HG03064 (cell line): ENCODE measurements around the gene ITPR2.

Experiments used
- ATAC-seq: cut with Tn5 transposase; IDR thresholded peaks from one replicate; pipeline ENCODE4 v1.9.1; 2021; ENCODE audit warnings: low read depth; ENCODE audit not compliant: unreplicated experiment

Gene ITPR2

DNA sequence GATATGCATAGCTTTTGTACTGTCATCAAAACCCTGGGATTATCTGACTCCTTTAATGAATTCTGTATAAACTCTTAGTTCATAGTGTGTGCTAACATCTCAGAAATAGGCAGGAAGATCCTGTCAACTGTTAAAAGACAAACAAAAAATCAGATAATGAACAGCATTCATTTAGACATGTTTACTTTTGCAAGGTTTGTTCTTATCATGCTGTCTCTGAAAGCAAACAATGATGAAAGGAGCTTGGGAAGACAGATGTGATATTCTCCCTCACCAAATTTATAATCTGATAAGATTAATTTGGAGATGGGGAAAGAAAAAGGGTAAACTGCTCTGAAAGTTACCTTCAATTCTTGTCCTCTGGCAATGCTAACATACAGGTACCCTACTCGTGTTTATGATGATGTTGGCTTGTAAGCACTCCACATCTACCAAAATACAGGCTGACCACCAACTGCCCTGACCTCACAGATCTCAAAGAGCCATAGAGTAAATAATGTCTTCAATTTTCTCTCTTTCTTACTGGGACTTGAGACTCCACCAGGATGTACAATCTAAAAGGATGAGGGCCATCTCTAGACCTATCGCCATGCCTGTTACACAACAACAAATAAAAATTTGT, 403.8 kb downstream of the ITPR2 start:
- no peak for ATAC-seq

DNA sequence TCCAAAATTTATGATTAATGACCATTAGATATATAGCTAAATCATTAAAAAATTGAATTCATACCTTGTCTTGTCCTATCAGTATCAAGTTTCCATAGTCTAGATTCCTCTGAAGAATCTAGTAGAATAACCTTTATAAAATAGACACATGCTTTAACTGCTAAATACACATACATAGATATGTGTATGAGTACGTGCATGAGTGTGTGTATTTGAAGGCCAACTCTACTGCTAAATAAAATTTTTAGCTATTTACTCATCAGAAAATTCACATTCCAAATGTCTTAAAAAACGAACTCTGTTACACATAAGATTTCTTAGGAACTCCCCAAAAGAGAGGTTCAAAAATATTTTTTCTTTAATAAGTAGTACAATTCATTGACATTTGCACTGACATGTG, 404.6 kb downstream of the ITPR2 start:
- ATAC-seq = no peak

DNA sequence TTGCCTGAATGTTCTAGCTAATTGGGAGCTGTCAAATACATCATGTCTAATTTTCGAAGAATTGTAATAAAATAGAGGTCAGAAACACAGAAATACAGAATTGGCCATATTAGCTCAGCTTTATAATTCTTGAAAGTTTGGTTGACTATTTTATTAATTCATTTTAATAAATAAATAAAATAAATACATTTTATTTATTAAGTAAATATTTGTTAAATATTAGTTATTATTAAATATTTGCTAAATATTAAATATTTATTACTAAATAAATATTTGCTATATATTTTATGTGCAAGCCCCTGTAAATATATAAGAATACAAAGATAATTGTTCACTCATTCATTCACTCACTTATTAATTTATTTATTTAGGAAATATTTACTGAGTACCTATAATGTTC, 406.3 kb downstream of the ITPR2 start:
- ATAC-seq = no peak

DNA sequence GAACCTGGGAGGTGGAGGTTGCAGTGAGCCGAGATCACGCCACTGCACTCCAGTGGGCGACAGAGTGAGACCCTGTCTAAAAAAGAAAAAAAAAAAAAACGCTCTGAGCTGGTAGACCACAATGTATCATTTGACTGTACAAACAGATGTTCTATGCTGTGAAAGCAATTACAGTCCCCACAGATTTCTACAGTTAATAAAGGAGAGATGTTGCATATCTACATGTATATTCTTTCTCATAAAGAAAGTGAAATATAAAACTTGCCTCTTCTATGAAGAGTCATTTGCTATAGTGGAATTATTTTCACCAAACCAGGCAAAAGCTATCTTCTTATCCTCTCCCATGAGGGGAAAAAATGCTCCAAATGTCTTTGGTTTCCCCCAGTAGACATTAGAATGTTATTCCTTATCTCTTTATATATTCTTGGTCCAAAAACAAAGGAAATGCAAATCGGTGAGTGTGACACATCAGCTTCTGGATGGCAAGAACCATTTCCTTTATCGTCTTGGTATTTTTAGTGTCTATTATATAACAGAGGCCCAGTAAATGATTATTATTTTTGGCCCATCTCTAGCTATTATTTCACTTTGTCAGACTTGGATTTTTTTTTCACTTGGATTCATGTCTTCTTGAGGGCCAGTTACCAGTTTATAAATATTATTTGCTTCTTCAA, 407.3 kb downstream of the ITPR2 start:
- ATAC-seq = peak; percentile 43

DNA sequence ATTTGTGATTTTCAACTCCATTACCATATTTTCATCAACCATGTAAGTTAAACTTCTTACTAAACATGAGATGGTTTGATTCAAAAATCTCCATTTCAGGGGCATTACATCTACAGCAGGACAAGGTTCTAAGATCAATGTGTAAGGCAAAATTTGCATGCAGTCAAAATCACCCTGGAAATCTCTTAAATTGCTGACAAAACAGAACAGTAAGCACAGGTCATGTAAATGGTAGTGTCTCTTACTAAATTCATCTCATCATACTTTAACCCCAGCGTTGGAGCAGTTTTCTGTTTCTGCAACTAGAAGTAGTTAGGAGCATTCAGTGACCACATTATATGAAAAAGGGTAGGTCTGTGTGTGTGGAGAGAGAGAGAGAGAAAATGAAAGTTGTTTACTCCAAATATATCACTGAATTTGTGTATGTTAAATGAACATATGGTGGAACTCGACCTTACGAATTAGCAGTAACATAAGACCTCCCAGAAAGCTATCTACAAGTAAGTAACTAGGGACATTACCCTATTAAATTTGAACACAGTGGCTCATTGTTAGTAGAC, 410.1 kb downstream of the ITPR2 start:
- ATAC-seq = peak; percentile 48

DNA sequence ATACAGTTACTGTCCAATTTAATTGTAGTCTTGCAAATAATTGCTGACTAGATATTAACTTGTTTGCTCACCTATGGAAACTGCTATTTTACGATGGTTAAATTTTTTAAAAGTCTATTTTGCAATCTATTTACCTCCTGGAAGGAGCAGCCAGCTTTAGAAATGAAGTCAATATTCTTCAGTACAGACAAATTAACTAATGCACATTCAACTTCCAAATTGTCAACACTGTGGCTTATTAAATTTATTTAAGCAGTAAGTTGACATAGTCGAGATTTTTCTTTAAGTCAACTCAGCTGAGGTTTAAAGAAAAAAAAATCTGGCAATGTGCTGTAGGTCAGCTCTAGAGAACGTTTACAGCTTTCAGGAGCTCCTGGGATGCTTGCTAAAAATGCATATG, 416.4 kb downstream of the ITPR2 start:
- ATAC-seq = no peak

DNA sequence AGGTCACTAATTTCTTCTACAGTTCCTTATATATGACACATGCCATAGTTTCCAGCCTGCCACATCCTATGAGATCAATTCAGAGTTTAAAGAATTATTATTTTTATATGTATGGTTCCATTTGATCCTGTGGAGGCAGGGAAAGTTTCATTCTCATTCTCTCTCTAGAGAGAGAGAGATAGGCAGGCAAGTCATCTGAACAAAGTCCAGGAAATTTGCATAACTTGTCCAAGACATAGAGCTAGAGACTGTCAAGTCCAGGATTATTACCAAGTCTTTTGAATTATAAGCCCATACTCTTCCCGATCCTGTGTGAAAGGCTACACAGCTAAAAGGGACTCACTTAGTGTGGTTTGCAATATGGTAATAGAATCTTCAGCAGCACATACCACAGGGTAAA, 422.3 kb downstream of the ITPR2 start:
- ATAC-seq = no peak

DNA sequence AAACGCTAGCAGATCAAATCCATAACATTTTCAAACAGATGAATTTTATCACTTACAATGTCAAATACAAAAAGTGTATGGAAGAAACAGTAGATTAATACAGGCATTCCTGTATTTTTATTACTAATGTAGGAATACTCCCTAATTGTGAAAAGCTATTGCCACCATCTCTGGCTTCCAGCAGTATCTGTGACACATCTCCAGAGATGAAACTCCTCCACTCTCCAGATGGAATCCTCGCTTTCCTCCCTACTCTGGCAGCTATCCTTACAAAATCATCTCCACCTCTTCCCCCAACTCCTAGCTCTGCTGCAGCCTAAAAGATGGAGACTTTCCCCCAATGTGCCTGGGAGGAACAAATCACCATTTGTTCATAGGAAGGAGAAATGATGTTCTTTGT, 426.2 kb downstream of the ITPR2 start:
- ATAC-seq = no peak

DNA sequence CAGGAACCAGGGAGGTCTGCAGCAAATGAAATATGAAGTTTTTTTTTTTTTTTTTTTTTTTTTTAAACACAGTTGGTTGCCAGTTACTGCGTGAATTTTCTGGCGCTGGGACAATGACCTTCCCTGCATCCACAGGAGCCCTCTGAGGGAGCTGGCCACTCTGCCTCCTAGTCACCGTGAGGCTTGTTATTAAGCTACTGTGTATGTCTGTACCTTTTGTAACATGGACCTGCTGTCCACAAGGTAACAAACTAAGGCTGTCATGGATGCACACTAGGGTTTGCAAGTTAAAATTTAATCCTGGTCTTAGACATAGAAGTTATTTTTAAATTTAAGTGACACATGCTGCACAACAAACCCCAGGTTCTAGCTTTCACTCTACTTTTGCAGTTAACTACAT, 426.6 kb downstream of the ITPR2 start:
- no peak for ATAC-seq

DNA sequence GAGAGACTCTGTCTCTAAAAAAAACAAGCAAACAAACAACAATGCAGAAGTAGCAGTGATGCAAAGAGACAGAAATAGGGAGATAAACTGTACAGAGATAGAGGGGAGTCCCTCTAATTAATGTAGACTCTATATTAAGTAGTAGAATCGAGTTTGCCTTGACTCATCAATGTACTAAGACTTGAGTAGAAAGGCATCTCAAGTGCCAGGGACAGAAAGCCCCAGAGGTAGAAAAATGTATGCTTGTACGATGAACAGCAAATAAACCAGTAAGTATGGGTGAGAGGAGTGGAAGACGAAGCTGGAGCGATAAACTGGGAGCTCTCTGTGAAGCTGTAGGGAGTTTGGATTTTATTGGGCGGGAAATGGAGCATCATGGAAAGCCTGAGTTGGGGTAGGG, 429.4 kb downstream of the ITPR2 start:
- no peak for ATAC-seq

DNA sequence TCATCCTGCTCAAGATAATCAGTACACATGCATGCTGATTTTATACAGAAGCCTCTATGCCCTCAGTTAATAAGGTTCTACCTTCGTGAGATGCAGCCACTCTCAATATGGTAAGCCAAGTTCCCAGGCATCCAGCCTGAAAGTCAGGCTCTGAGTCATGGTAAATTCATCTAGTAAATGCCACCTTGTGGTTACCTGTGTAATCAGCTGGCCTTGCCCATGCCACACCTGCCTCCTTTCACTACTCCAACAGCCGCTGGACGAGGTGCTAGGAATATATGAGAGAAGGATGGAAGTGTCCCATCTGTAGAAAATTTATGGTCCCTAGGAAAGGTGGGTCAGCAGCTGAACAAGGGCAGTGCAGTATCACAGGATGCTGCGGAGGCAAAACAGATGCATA, 430.3 kb downstream of the ITPR2 start:
- ATAC-seq = no peak

DNA sequence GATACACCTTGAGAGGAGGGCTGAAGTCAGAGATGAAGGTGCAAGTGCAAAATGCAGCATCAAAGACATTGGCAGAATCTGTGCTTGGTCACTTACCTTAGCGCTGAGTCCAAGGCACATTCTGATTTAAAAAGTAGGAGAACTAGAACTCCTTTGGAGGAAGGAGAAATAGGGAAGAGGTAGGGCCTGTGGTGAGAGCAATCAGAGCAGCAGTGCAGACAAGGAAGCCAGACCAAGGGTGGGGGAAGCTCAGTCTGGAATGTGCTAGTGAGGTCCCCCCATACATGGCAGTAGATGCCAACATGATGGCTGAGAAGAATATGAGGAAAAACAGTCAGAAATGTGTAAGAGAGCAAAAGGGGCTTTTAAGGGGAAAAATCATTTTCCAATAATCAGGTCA, 431.1 kb downstream of the ITPR2 start:
- no peak for ATAC-seq

DNA sequence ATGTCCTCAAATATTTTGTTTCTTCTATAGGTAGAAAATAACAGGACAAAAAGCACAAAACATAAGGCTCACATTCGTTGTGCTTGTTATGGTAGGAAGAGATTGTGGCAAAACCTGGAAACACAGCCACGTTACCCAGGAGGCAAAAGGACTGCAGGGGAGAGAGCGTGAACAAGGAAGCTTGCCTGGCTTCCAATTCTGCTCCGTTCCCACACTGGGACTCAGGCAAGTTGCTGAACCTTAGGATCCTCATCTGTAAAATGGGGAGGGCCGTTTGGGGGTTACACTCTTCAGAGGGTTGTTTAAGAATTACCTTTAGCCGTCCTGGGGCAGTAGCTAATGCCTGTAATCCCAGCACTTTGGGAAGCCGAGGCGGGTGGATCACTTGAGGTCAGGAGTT, 432.4 kb downstream of the ITPR2 start:
- ATAC-seq = no peak

DNA sequence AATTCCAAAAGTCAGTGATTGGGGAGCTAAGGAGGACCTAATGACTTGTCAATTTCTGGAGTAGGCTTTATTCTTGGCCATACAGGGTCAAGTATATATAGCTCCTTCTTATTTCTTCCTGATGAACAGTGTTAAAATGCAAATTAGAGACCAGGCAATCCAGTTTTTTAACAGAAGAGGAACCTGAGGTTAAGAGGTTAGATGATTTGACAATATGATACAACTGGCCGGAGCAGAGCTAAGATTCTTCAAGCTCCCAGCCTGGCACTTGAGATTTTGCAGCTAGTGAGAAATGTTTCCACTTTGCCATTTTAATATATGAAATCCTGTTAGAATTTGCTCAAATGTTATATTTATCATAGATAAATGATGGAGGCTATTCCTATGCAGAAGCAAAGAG, 433.6 kb downstream of the ITPR2 start:
- no peak for ATAC-seq

DNA sequence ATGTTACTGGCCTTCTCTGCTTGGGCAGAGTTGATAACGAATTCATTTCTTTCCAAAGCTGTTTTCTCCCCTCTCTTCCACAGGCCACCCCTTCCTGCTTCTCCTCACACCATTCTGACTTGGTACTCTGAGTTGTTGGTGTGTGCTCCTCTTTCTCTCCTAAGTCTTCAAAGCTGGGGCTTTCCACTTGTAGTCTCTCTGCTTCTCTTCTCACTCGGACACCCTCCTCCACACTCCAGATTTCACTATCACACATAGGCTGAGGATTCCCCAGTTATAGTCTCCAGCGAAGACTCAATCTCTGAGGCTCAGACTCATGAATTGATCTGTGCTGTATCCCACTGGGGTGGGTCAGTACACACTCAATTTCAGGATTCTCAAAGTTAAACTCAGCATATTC, 436.6 kb downstream of the ITPR2 start:
- ATAC-seq = no peak

DNA sequence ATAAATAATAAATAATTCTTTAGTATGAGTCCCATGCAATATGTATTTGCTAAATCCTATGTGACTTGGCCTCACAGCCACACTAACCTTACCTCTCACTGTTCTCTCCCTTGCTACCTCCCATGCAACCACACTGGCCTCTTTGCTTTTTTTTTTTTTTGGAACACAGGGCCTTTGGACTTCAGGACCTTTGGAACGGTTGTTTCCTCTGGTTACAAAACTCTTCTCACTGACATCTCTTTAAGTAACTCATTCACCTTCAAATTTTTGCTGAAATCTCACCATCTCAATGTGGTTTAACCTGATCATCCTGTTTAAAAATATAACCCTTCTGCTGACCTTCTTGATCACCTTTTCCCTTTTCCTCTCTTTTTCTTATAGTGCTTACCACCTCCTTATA, 443.7 kb downstream of the ITPR2 start:
- ATAC-seq = no peak

DNA sequence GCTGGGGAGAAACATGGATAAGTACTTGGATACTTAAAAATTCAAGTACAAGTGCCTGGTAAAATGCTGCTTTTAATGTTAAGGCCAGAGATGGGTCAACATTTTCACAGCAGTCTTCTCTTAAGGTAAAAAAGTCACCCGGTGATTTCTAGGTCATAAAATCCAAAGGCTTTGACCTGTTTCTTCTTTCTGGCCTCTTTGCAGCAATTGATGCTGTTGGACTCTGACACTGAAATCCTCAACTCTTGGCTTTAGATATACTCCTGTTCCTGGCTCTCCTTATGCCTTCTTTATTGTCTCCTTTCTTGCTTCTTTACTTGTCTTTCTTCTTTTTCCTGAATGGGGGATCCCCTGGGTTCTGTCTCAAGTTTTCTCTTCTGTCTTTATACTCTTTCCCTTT, 448.5 kb downstream of the ITPR2 start:
- ATAC-seq = no peak

DNA sequence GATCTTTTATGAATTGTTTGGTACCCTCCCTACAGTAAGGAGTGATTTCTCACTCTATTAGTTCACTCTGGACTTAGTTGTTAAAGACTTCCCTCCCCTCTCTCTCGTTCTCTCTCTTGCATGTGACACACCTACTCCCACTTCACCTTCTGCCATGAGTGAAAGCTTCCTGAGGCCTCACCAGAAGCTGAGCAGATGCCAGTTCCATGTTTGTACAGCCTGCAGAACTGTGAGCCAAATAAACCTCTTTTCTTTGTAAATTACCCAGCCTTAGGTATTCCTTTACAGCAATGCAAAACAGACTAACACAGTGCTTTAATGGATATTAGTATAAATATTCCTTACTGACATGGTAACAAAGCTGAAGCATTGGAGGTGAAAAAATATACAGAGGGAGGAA, 450.0 kb downstream of the ITPR2 start:
- no peak for ATAC-seq

DNA sequence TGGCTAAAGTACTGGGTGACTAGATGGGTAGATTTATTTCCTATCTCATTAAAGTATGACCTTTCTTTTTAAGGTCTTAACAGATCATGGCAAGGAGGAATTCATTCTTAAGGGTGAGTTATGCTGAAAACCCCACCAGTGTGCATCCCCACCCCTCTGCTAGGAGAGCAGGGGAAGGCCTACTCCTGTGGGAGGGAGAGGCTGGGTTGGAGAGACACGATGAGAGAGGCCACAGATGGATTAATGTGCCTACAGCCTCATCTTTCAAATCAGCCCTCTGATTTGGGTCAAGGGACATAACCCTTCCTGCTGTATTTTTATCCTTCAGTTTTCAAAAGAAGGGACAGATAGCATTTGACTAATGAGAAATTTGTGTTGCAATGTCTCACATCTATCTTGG, 452.1 kb downstream of the ITPR2 start:
- no peak for ATAC-seq

DNA sequence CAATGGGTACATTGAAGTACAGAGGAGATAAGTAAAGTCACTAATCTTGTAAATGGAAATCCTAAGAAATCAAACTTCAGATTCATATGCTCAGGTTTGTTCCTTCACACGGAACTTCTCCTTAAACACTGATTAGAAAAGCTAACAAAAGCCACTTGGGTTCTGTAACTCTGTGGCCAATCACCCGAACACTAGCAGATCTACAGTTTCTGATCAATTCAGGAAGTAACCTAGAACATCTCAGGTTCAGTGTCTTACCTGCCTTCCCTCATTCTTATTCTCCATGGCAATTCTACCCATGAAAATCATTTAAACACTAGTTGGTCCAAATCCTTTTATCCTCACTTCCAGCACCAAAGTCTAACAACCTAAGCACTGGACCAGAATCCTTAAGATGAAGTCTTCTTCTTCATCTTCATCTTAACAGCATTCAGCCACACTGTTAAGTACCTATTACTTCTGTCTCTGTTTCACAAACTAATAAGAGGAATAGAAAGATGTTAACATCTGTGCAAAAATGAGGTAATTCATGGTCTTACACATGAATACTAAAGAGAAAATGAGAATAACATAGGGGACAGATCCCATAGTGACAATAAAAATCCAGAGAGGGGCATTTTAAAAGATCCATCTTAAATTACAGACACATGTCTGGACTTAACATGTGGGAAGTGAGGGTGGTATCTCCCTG, 453.1 kb downstream of the ITPR2 start:
- ATAC-seq = no peak

DNA sequence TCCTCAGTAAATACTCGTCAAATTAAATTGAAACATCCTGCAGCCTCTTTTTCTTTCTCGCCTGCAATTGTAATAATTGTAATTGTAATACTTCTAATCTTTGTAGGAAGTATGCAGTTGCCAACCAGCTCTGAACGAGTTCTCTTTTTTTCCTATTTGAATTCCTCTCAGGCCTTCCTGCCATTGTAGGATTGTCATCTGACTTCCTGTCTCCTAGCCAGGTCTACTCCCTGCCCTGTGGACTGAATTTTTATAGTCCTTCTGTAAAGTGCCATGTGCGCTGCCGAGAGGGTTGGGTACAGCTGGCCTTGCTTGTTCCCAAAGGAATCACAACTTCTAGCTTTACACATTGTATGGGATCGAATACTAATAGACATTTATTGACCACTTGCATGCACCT, 454.3 kb downstream of the ITPR2 start:
- no peak for ATAC-seq
